NCI-H774 (cell line): ENCODE results near the gene ZKSCAN5.
"Not testable (repeated sequence)": the region's sequence is repeated elsewhere in the genome, so short reads cannot be mapped to it uniquely, and the experiment has no call there.

Experiments used
- DNase-seq: peaks from one replicate; lab custom pipeline; 2025; lab: John Stamatoyannopoulos, UW

ZKSCAN5 gene

DNA sequence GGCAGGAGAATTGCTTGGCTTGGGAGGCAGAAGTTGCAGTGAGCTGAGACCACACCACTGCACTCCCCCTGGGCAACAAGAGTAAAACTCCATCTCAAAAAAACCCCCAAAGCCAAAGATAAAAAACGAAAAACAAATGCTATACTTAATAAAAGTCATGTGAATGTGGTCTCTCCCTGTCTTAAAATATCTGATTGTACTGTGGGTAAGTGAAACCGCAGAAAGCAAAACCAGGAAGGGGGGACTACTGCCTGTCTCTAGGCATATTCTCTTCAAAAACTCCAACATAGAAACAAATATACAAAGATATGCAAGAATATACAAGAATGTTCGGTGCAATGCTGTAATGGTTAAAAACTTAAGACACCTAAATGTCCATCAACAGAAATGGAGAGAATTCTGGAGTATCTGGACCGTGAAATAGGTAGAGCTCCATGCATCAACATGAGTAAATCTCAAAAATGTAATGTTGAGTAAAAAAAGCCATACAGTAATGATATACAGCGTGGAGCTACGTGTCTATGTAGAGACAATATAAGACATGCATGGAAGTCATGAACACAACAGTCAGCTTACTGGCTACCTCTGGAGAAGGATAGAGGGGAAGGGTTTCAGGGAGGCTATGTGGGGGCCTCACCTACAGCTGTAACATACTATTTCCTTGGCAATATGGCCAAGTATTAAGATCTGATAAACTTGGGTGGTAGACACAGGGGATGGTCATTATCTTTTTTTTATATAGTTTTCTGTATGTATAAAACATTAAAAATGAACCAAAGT lies 6.5 kb upstream of the ZKSCAN5 start:
- no peak for DNase-seq

DNA sequence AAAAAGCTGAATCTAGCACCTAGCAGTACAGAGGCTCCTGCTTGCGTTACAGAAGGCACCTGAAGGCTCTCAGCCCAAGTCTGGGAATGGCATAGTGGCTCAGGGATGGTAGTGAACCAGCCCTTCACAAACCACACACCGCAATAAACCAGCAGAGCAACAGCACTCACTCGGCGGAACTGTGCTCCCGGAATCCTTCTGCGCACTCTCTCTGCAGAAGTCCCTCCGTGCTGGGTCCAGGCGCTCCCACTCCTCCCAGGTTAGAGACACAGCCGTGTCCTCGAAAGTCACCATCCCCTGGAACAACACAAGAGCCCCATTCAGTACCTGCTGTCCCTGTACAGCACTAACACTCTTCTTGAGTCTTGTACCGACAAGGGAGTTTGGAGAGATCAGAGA lies 5.9 kb upstream of the ZKSCAN5 start:
- DNase-seq = no peak

DNA sequence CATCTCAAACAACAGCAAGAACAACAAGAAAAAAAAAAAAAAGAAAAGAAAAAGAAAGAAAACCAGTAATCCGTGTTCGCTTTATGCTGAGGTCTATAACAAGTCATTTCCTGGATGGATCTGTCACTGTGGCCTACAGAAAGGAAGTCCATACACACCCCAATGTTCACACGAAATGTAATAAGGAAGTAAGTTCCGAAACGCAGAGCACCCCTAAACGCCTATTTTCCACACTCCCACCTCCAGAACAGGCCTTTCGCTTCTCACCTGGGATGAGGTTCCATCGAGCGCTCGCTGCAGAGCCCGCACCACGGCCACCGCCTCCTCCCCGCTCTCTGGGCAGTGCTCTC lies 5.1 kb upstream of the ZKSCAN5 start:
- DNase-seq = no peak

DNA sequence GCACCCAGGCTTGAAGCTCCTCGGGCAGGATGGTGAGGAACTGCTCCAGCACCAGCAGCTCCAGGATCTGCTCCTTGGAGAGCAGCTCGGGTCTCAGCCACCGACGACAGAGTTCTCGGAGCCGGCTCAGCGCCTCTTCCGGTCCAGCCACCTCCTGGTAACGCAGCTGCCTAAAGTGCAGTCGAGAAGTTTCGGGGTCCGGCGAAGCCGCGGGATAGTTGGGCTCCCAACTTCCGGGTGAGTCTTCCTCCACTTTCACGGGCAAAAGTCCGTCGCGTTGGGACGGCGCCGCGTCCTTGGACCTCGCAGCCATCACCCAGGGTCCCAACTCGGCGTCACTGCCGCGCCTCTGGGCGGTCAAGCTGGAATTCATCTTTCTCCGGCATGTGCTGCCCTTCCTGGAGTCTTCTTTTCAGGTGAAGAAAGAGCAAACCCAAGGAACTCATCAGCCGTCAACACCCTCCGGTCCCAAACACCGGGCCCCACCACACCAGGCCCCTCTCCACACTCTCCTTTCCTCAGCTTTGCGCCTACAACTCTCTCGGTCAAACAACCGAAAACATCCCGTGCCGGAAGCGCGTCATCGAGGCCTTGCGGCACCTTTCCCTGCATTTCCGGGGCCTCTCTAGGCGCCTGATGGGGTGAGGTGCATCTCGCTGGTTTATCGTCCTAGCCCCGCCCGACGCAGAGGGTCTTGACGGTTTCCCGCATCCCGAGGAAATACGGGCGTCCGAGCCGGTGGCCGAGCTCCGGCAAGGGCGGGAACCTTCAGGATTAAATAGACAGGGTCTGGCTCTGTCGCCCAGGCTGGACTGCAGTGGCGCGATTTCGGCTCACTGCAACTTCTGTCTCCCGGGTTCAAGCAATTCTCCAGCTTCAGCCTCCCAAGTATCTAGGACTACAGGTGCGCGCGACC lies 4.5 kb upstream of the ZKSCAN5 start, which contains the start of gene ZNF394:
TSS of gene ZNF394 (minus strand) at position 561 of the 916 bp plus-strand sequence. CDS start at position 373, 188 bp downstream.
- DNase-seq = peak; percentile 89

DNA sequence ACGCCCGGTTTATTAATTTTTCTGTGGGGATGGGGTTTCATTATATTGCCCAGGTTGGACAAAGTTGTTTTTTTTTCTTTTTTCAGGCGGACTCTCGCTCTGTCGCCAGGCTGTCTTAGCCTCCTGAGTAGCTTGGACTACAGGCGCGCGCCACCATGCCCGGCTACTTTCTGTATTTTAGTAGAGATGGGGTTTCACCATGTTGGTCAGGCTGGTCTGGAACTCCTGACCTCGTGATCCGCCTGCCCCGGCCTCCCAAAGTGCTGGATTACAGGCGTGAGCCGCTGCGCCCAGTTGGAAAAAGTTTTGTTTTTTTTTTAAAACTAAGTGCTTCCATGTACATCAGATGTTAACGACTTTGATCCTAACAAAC lies 3.8 kb upstream of the ZKSCAN5 start:
- DNase-seq = no peak

DNA sequence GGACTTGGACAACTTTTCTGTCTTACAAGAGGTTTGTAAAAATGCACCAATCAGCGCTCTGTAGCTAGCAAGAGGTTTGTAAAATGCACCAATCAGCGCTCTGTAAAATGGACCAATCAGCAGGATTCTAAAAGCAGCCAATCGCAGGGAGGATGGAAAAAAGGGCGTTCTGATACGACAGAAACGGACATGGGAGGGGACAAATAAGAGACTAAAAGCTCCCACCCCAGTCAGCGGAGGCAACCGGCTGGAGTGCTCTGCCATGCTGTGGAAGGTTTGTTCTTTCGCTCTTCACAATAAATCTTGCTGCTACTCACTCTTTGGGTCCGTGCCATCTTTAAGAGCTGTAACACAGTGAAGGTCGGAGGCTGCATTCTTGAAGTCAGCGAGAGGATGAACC lies 3.2 kb upstream of the ZKSCAN5 start:
- DNase-seq = not testable (repeated sequence)

DNA sequence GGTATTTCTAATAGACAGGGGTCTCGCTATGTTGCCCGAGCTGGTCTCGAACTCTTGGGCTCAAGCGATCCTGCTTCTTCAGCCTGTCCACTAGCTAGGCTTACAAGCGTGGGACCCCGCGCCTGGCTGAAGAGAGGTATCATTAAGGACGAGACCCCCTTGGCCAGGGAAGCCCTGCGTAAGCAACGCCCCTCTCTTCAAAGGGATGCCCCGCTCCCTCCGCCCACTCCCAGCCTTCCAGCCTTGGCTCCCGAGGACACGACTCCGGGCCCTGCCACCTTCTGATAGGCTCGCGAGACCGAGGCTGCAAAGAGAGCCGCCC lies 220 bp upstream of the ZKSCAN5 start:
- DNase-seq = no peak

DNA sequence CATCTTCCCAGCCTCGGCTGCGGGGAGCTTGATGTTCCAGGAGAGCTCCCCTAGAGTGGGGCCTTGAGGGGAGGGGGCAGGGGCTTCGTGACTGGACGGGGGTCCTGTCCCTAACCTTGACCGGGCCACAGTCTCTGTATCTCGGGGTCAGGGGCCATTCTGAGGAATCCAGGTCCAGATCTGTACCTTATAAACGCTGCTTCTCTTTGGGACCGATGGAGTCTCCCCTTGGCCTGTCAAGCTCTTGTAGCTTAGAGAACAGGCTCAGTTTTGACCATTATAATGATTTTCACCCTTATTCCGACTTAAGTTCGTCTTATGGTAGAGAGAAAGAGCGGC lies 831 bp downstream of the ZKSCAN5 start:
- no peak for DNase-seq

DNA sequence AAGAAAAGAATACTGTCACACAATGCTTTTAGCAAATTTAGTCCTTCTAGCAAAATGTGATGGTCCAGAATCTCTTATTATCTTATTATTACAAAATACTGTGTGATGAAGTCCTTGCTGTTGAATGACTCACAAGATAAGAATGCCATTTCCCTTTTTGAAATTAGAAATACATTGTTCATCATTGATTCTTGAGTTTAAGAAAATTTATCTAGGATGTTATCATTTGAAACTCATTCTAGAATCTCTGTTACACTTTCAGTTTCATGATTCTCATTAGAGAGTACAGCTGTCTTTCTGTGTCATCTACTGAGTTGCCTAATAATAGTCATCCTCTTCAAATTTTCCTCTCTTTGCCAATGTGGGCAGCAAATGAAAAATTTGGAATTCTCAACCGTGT lies 9.6 kb downstream of the ZKSCAN5 start:
- no peak for DNase-seq

DNA sequence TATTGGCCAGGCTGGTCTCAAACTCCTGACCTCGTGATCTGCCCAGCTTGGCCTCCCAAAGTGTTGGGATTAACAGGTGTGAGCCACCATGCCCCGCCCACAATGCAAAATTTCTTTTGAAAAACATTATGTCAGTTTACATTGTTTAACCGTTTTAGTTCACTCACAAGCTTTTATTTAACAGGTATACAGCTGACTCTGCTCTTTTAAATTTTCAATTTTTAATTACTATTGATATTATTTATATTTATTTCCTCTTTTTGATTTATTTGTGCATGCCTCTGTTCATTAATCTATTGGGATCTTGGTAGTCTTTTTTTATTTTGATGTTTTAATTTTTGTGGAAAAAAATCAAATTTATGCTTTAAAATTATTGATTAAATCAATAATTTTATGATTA lies 16.9 kb downstream of the ZKSCAN5 start:
- DNase-seq = no peak

DNA sequence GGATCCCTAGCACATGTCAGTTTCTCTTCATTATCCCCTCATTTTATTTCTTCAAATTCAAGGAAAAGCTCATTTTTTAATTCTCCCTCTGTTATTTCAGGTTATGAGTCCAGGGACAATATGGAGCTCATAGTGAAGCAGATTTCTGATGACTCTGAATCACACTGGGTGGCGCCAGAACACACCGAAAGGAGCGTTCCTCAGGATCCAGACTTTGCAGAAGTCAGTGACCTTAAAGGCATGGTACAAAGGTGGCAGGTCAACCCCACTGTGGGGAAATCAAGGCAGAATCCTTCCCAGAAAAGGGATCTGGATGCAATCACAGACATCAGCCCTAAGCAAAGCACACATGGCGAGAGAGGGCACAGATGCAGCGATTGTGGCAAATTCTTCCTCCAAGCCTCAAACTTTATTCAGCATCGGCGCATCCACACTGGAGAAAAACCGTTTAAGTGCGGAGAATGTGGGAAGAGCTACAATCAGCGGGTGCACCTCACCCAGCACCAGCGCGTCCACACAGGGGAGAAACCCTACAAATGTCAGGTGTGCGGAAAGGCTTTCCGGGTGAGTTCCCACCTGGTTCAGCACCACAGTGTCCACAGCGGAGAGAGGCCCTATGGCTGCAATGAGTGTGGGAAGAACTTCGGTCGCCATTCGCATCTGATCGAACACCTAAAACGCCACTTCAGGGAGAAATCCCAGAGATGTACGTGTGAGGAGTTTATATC lies 21.4 kb downstream of the ZKSCAN5 start:
- no peak for DNase-seq

DNA sequence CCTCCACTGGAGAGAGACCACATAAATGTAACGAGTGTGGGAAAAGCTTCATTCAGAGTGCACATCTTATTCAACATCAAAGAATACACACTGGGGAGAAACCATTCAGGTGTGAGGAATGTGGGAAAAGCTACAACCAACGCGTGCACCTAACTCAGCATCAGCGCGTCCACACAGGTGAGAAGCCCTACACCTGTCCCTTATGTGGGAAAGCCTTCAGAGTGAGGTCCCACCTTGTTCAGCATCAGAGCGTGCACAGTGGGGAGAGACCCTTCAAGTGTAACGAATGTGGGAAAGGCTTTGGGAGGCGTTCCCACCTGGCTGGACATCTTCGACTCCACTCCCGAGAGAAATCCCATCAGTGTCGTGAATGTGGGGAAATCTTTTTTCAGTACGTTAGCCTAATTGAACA lies 26.9 kb downstream of the ZKSCAN5 start:
- DNase-seq = no peak

DNA sequence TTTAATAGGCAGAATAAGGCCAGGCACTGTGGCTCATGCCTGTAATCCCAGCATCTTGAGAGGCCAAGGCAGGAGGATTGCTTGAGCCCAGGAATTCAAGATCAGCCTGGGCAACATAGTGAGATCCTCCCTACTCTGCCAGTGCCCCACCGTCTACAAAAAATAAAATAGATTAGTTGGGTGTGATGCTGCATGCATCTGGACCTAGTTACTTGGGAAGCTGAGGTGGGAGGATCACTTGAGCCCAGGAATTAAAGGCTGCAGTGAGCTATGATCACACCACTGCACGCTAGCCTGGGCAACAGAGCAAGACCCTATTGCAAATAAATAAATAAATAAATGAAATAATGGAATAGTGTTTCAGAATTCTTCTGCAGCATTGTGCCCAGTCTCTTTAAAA lies 31.2 kb downstream of the ZKSCAN5 start:
- DNase-seq = no peak

DNA sequence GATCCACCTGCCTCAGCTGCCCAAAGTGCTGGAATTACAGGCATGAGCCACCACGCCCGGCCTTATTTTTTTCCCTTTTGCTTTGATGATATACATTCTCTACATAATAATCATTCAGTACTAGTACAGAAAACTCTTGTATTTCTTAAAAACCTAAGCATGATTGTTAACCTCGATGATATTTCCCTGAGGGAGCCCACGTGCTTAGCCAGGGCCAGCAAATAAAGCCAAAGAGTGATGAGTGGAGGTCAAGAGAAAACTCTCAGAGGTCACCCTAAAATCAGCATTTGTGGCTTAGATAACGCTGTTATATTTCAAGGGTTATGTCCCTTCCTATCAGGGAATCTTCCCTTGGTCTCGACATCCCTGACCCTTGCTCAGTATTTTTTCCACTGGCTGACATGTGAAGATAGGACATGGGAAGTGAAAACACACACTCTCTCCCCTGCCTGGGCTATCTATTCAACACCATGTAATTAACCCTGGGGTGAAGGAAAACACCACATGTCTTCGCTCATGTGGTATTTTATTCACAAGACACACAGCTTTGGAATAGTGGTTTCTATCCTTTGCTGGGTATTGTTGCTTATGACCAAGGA lies 34.9 kb downstream of the ZKSCAN5 start:
- DNase-seq = no peak

DNA sequence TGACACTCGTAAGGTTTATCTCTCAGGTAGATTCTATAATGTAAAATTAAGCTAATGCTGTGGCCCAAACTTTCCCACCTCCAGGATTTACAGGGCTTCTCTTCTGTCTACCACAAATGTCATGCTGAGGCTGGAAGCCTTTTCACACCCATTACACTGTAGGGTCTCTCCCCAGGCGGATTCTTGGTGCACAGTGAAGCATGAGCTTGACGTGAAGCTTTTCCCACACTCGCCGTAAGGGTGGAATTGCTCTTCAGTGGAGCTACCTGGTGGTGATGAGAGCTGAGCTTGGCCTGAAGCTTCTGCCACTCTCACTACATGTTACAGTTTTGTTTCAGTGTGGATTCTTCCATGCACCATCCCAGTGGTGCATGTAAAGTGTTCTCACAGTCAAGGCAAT lies 36.1 kb downstream of the ZKSCAN5 start:
- DNase-seq = no peak

DNA sequence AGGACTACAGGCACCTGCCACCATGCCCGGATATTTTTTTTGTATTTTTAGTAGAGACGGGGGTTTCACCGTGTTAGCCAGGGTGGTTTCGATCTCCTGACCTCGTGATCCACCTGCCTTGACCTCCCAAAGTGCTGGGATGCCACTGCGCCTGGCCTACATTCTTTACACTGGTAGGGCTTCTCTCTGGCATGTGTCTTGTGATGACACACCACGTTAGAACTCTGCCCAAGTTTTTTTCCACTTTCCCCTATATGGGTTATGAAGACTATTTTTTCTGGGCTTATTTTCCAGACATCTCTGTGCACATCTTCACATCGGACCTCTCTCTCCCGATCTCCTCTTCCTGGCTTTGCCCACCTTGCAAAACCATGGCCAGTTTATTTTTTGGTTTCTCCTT lies 36.8 kb downstream of the ZKSCAN5 start:
- DNase-seq = no peak

DNA sequence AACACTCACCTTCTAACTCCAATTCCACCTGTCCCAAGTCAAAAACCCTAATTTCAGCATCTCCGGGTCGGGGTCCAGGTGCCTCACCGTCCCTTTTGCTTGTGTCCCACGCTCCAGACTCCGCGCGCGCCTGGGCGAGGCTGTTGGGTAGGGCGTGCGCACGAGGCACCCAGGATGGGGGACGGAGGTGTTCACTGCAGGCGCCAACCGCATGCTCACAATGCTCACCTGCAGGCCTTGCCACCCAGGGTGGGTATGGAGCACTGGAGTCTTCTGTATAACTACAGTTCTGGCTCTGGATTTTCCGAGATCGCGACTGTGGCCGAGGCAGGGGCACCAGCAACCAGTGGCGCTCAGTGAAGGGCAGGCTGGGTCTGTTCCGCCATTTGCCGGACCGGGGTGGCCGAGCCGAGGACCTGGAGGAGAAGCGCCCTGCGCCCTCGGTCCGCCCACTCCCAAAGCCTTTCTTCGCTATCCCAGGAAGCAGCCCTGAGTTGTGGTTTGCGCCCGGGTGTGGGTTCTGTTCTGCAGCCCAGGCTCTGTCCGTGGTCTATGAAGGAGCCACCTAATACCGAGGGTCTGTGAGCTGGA lies 38.7 kb downstream of the ZKSCAN5 start:
- no peak for DNase-seq

DNA sequence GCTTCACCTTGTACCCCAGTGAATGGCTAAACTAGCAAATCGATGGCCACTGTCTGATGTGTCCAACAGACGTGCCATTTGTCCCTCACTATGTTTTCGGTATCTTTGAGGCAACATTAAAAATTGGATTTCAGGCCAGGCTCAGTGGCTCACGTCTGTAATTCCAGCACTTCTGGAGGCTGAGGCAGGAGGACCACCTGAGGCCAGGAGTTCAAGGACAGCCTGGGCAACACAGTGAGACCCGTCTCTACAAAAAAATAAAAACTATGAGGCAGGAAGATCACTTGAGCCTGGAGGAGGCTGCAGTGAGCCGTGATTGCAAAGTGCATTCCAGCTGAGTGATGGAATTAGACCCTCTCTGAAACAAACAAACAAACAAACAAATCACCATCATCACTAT lies 39.5 kb downstream of the ZKSCAN5 start:
- DNase-seq = no peak

DNA sequence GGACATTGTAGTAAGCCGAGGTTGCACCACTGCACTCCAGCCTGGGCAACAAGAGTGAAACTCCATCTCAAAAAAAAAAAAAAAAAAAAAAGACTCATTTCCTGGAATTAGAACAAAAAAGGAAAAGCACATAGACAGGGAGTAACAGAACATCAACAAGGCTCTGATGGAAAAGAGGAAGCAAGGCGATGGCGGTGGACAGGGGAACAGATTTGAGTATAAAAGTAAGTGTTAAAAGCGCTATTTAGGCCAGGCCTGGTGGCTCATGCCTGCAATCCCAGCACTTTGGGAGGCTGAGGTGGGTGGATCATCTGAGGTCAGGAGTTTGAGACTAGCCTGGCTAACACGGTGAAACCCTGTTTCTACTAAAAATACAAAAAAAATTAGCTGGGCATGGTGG lies 40.8 kb downstream of the ZKSCAN5 start:
- DNase-seq = not testable (repeated sequence)

DNA sequence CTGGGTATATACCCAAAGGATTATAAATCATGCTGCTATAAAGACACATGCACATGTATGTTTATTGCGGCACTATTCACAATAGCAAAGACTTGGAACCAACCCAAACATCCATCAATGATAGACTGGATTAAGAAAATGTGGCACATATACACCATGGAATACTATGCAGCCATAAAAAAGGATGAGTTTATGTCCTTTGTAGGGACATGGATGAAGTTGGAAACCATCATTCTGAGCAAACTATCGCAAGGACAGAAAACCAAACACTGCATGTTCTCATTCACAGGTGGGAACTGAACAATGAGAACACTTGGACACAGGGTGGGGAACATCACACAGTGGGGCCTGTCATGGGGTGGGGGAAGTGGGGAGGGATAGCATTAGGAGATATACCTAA lies 45.1 kb downstream of the ZKSCAN5 start:
- not testable (repeated sequence) for DNase-seq

DNA sequence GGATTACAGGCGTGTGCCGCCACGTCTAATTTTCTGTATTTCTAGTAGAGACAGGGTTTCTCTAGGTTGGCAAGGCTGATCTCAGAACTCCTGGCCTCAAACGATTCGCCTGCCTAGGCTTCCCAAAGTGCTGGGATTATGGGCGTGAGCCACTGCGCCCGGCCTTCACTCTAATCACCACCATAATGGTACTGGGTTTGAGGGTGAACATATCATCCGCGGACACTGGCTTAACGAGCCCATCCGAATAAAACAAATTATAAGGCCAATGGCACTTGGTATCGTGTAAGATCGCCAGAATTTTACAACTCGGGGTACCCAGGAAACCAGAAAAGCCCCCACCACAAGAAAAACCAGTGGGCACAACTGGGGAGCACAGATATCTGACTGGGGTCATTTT lies 46.9 kb downstream of the ZKSCAN5 start:
- DNase-seq = no peak
